GM12801 (cell line): ENCODE measurements around the gene RAB37.

Experiments
- TF ChIP-seq, protein P1 (sequence below): IDR thresholded peaks from one replicate; pipeline ENCODE4 v1.5.1; 2011; ENCODE audit warnings: control low read depth; ENCODE audit not compliant: insufficient read length; ENCODE audit errors: extremely low read depth

RAB37 gene

DNA sequence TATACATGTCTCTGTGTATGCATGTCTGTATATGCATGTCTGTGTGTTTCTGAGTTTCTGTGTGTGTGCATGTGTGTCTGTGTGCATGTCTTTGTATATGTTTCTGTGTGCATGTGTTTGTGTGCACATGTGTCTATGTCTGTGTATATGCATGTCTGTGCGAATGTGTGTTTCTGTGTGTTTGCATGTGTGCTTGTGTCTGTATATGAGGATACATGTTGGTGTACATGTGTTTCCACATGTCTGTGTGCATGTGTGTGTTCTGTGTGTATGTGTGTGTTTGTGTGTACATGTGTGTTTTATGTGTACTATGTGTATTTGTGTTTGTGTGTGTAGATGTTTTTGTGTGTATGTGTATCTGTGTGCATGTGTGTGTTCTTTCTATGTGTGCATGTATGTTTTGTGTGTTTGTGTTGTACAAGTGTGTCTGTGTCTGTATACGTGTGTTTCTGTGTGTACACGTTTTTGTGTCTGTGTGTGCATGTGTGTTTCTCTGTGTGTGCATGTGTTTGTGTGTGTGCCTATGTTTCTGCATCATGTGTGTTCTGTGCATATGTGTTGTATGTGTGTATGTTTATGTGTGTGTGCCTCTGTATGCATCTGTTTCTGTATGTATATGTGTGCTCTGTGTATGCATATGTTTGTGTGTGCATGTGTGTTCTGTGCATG, 8.9 kb upstream of the RAB37 start:
- TF ChIP-seq, protein P1, sequence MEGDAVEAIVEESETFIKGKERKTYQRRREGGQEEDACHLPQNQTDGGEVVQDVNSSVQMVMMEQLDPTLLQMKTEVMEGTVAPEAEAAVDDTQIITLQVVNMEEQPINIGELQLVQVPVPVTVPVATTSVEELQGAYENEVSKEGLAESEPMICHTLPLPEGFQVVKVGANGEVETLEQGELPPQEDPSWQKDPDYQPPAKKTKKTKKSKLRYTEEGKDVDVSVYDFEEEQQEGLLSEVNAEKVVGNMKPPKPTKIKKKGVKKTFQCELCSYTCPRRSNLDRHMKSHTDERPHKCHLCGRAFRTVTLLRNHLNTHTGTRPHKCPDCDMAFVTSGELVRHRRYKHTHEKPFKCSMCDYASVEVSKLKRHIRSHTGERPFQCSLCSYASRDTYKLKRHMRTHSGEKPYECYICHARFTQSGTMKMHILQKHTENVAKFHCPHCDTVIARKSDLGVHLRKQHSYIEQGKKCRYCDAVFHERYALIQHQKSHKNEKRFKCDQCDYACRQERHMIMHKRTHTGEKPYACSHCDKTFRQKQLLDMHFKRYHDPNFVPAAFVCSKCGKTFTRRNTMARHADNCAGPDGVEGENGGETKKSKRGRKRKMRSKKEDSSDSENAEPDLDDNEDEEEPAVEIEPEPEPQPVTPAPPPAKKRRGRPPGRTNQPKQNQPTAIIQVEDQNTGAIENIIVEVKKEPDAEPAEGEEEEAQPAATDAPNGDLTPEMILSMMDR: no peak

DNA sequence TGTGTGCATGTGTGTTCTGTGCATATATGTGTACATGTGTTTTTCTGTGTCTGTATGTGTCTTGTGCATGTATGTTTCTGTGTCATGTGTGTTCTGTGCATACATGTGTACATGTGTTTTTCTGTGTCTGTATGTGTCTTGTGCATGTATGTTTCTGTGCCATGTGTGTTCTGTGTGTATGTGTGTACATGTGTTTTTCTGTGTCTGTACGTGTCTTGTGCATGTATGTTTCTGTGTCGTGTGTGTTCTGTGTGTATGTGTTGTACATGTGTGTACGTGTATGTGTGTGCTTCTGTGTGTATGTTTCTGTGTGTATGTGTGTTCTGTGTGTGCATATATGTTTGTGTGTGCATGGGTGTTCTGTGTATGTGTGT, 8.4 kb upstream of the RAB37 start:
- TF ChIP-seq, protein P1: no peak

DNA sequence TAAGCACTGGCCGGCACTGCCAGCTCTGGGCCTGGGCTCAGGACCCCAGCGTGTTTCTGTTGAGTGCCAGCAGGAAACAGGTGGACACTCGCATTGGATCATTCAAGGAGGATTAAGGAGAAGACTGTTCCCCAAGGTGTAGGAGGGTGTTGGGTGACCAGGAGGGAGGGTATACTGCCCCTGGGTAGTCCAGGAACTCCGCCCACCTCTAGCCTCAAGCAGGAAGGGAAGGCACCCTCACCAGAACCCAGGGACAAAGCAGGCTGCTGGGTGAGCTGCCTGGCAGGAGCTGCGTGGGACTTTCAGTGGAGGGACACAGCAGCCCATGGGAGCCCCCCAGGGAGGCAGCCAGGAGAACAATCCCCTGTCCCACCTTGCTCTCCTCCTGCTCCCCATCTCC, 7.7 kb upstream of the RAB37 start:
- TF ChIP-seq, protein P1: no peak

DNA sequence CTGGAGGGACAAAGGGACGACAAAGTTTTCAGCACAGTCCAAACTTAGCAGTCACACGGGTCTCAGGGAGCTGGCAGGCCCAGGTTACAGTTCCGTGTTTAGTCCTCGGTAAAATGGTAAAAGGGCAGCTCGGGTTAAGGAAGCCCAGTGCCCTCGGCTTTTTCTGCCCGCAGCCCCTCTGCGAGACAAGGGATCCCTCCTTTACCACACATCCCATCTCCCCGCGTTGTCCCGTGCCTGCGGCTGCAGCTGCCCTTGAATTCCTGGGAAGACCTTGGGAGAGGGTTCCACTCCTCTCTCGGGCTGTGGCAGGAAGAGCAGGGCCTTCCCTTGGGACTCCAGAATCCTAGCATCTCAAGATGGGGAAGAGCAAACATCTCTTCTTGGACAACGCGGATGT, 7.2 kb upstream of the RAB37 start:
- TF ChIP-seq, protein P1: no peak

DNA sequence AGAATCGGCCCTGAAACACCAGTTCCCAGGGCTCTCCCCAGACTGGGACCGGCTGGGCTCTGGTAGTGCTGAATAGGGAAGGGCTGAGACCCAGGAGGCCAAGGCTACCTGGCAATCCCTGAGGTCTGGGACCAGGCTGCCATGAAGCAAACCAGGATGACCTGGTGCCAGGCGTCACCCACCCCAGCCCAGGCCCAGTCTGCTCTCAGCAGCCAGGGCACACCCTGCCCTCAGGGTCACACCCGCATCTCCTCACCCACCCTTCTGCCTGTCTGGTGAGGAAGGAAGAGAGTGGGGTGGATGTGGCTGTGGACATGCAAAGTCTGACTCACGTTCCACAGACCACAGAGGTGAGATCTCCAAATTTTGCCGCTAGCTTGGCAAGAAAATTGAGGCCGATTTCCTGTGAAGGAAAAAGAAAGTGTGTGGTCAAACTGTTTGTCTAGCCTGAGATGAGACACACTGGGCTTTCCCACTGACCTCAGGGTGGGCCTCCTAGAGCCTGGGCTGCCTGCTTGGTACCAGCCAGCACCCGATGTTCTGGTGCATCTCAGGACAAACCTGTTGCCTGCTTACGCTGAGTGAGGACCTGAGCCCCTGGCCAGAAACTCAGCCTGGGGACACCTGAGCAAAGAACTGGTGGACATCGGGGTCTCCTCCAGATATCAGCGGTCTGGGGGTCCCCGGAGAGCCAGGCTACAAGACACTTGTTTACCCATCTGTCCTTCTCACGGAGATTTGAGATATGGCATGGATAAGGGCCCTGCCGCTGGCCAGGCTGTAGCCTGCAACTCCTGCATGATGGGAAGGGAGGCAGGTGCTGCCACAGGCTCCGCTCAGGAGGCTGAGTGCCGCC, 6.3 kb upstream of the RAB37 start:
- TF ChIP-seq, protein P1: no peak

DNA sequence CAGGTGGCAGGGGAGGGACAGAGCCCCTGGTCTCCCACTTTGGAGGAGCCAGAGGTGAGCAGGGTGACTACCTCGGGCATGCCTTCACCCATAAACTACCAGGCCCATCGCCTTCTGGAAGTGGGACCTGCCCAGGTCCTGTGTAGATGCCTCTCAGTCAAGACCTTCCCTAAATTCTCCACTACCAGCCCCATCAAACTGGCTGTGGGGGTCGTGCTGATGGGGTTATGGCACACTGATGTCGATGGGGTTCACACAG, 5.8 kb upstream of the RAB37 start:
- TF ChIP-seq, protein P1: no peak

DNA sequence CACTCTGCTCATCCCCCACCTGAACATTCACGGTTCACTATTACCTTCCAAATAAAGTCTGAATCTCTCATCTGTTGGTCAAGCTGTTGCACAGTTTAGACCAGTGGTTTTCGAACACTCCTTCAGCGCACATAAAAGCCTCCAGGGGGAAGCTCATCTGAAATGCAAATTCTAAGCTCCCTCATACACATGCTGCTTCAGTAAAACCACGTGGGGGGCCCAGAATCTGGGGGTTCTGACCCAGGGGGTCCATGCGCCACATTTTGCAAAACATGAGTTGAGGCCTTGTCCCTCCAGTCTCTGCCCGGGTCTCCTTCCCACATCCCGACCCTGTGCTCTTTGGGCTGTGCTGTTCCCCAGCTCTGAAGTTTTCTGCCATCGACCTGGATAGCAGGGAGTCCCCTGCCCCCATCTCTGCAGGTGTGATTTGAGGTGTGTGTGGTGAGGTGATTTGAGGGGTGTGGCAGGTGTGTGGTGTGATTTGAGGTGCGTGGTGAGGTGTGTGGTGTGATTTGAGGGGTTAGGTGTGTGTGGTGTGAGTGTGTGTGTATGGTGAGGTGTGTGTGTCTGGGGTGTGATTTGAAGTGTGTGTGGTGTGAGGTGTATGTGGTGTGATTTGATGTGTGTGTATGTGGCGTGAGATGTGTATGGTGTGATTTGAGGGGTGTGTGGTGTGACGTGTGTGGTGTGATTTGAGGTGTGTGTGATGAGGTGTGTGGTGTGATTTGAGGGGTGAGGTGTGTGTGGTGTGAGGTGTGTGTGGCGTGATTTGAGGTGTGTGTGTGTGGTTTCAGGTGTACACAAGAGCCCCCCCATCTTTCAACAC, 4.8 kb upstream of the RAB37 start:
- TF ChIP-seq, protein P1: no peak
